H9 (cell line): ENCODE data around the gene GAL3ST1. TPM values are rescaled to one million over a fixed set of nuclear protein-coding genes. Genes with fewer than 3 reads are reported as not detected.

Experiments
- DNase-seq: peaks from one replicate; pipeline ENCODE4 v3.0.0-alpha.2; 2017
- H2AFZ ChIP-seq: one replicate; pipeline ENCODE4 v1.6.1; 2013; ENCODE audit warnings: mild to moderate bottlenecking, low read length, control low read depth, moderate library complexity
- H2AK5ac ChIP-seq: 2 replicates; pipeline ENCODE4 v1.6.1; 2013; ENCODE audit warnings: low read length, control low read depth, mixed read lengths; ENCODE audit not compliant: insufficient read length
- H2BK120ac ChIP-seq: one replicate; pipeline ENCODE4 v1.6.1; 2013; ENCODE audit warnings: low read depth, mild to moderate bottlenecking, low read length, control low read depth, inconsistent platforms; ENCODE audit not compliant: poor library complexity, severe bottlenecking
- H2BK12ac ChIP-seq: 2 replicates; pipeline ENCODE4 v1.6.1; 2013; ENCODE audit warnings: low read length, control low read depth, mixed read lengths, low read depth; ENCODE audit not compliant: insufficient read length
- H2BK15ac ChIP-seq: 2 replicates; pipeline ENCODE4 v1.6.1; 2013; ENCODE audit warnings: low read depth, low read length, control low read depth
- H2BK20ac ChIP-seq: one replicate; pipeline ENCODE4 v1.6.1; 2013; ENCODE audit warnings: low read depth, mild to moderate bottlenecking, low read length, control low read depth, inconsistent platforms; ENCODE audit not compliant: poor library complexity, severe bottlenecking
- H2BK5ac ChIP-seq: 2 replicates; pipeline ENCODE4 v1.6.1; 2013; ENCODE audit warnings: low read length, control low read depth, mixed read lengths; ENCODE audit not compliant: insufficient read length
- H3K14ac ChIP-seq: 2 replicates; pipeline ENCODE4 v1.6.1; 2013; ENCODE audit warnings: low read length, control low read depth; ENCODE audit not compliant: insufficient read depth
- H3K18ac ChIP-seq: 2 replicates; pipeline ENCODE4 v1.6.1; 2013; ENCODE audit warnings: low read depth, mild to moderate bottlenecking, mixed read lengths, low read length, control low read depth; ENCODE audit not compliant: insufficient read length
- H3K23ac ChIP-seq: 2 replicates; pipeline ENCODE4 v1.6.1; 2013; ENCODE audit warnings: low read length, control low read depth, mixed read lengths, low read depth; ENCODE audit not compliant: insufficient read length
- H3K23me2 ChIP-seq: 2 replicates; pipeline ENCODE4 v1.6.1; 2013; ENCODE audit warnings: low read depth, mild to moderate bottlenecking, mixed read lengths, low read length, control low read depth; ENCODE audit not compliant: insufficient read length, poor library complexity, severe bottlenecking
- H3K27ac ChIP-seq: 2 replicates; pipeline ENCODE4 v1.5.1; 2013; ENCODE audit warnings: low read length, control low read depth, mixed read lengths, low read depth; ENCODE audit not compliant: insufficient read length
- H3K27me3 ChIP-seq: 2 replicates; pipeline ENCODE4 v1.6.1; 2013; ENCODE audit warnings: low read length, control low read depth, inconsistent platforms; ENCODE audit not compliant: insufficient read depth
- H3K4ac ChIP-seq: 2 replicates; pipeline ENCODE4 v1.6.1; 2013; ENCODE audit warnings: low read depth, mild to moderate bottlenecking, control low read depth, inconsistent platforms, low read length, moderate library complexity
- H3K4me1 ChIP-seq: 2 replicates; pipeline ENCODE4 v1.6.1; 2013; ENCODE audit warnings: low read length, control low read depth, inconsistent platforms; ENCODE audit not compliant: insufficient read depth
- H3K4me2 ChIP-seq: 2 replicates; pipeline ENCODE4 v1.6.1; 2013; ENCODE audit warnings: low read length, control low read depth, mixed read lengths; ENCODE audit not compliant: insufficient read length, insufficient read depth
- H3K56ac ChIP-seq: 2 replicates; pipeline ENCODE4 v1.6.1; 2013; ENCODE audit warnings: low read depth, mild to moderate bottlenecking, mixed read lengths, low read length, control low read depth; ENCODE audit not compliant: insufficient read length
- H3K79me1 ChIP-seq: 2 replicates; pipeline ENCODE4 v1.6.1; 2013; ENCODE audit warnings: low read depth, mild to moderate bottlenecking, moderate library complexity, low read length, control low read depth, inconsistent platforms; ENCODE audit not compliant: insufficient read depth, poor library complexity, severe bottlenecking
- H3K79me2 ChIP-seq: 2 replicates; pipeline ENCODE4 v1.6.1; 2013; ENCODE audit warnings: low read length, control low read depth, inconsistent platforms; ENCODE audit not compliant: insufficient read depth
- H3K9ac ChIP-seq: 2 replicates; pipeline ENCODE4 v1.6.1; 2013; ENCODE audit warnings: low read length, control low read depth, mixed read lengths; ENCODE audit not compliant: insufficient read length; ENCODE audit errors: extremely low read depth
- H3K9me3 ChIP-seq: one replicate; pipeline ENCODE4 v1.6.1; 2013; ENCODE audit warnings: low read depth, low read length, inconsistent platforms; ENCODE audit not compliant: control insufficient read depth
- H3T11ph ChIP-seq: one replicate; pipeline ENCODE4 v1.6.1; 2013; ENCODE audit warnings: mild to moderate bottlenecking, low read length, control low read depth, inconsistent platforms
- H4K20me1 ChIP-seq: one replicate; pipeline ENCODE4 v1.6.1; 2013; ENCODE audit not compliant: control insufficient read depth, insufficient read length, insufficient read depth
- H4K5ac ChIP-seq: 2 replicates; pipeline ENCODE4 v1.6.1; 2013; ENCODE audit warnings: low read depth, mild to moderate bottlenecking, mixed read lengths, low read length, control low read depth; ENCODE audit not compliant: insufficient read length
- H4K8ac ChIP-seq: replicated peaks from 2 replicates; pipeline ENCODE4 v1.6.1; 2013; ENCODE audit warnings: low read length, control low read depth, mixed read lengths, low read depth; ENCODE audit not compliant: insufficient read length
- H4K91ac ChIP-seq: 2 replicates; pipeline ENCODE4 v1.6.1; 2013; ENCODE audit warnings: low read depth, mild to moderate bottlenecking, moderate library complexity, mixed read lengths, low read length, control low read depth; ENCODE audit not compliant: insufficient read length
- H3K27ac Mint-ChIP-seq, 3 experiments: 2 replicates in 2 of 3; 3 replicates in 1 of 3; pipeline ENCODE4 v1.8.0; 2020 to 2021; ENCODE audit warnings: mixed read lengths in 3 of 3, mild to moderate bottlenecking in 1 of 3, moderate library complexity in 1 of 3
- H3K27me3 Mint-ChIP-seq: 2 replicates; pipeline ENCODE4 v1.8.0; 2021; ENCODE audit warnings: low read depth, mild to moderate bottlenecking, moderate library complexity, mixed read lengths
- H3K36me3 Mint-ChIP-seq, 3 experiments: 2 replicates in 2 of 3; 3 replicates in 1 of 3; pipeline ENCODE4 v1.8.0; 2020 to 2021; ENCODE audit warnings: low read depth in 3 of 3, mixed read lengths in 3 of 3; ENCODE audit not compliant: insufficient read depth in 1 of 3
- H3K4me1 Mint-ChIP-seq, 2 experiments: 2 replicates each; pipeline ENCODE4 v1.8.0; 2020; ENCODE audit warnings: mixed read lengths in 2 of 2
- H3K4me3 Mint-ChIP-seq, 2 experiments: 2 replicates in 1 of 2; 3 replicates in 1 of 2; pipeline ENCODE4 v1.8.0; 2020 to 2021; ENCODE audit warnings: mild to moderate bottlenecking in 2 of 2, mixed read lengths in 2 of 2, moderate library complexity in 1 of 2
- H3K9me3 Mint-ChIP-seq, 2 experiments: 2 replicates in 1 of 2; 3 replicates in 1 of 2; pipeline ENCODE4 v1.8.0; 2020; ENCODE audit warnings: mild to moderate bottlenecking in 2 of 2, mixed read lengths in 2 of 2, moderate library complexity in 1 of 2
- CTCF ChIP-seq: fragments of 200-600 bp; sonication (generic); conservative IDR thresholded peaks from 3 replicates; pipeline ENCODE4 v1.8.0; 2021; ENCODE audit warnings: antibody characterized with exemption, mild to moderate bottlenecking
- WGBS: extraction: QIAGEN DNeasy Blood & Tissue Kit; methylation state at CpG from one replicate; pipeline ENCODE4 v1.1.7; 2013; ENCODE audit warnings: missing lambda C conversion rate, low lambda C conversion rate, mixed read lengths; ENCODE audit not compliant: insufficient read length; ENCODE audit errors: extremely low coverage; 5-methylcytosine and 5-hydroxymethylcytosine counted together
- total RNA-seq: library from RNA; stranded (reverse); gene quantifications from 2 replicates; pipeline ENCODE4 v1.2.1, GENCODE V29; 2021

The GAL3ST1 gene
- total RNA-seq, 1 experiment from 2014 or later: 5.1 TPM

- peaks cover 3% of the 10 kb centered on the region for H3K79me1 ChIP-seq
- H4K5ac ChIP-seq: no peak overlapping the region
- H3K27ac Mint-ChIP-seq: no peak overlapping the region
- no peak overlapping the region for H2BK15ac ChIP-seq
- no peak overlapping the region for H2BK120ac ChIP-seq
- H3K27ac ChIP-seq: no peak overlapping the region
- no peak overlapping the region for H4K8ac ChIP-seq
- no peaks in the 10 kb centered on the region for H3K9me3 Mint-ChIP-seq
- no peaks in the 10 kb centered on the region for H4K20me1 ChIP-seq
- H3K56ac ChIP-seq: no peak overlapping the region
- H3K4me2 ChIP-seq: no peak overlapping the region
- peaks cover 5% of the 10 kb centered on the region for H3K23me2 ChIP-seq
- H3T11ph ChIP-seq: no peak overlapping the region
- H3K9me3 ChIP-seq: no peaks in the 10 kb centered on the region
- no peaks in the 10 kb centered on the region for H3K4me1 ChIP-seq
- H3K4ac ChIP-seq: no peak overlapping the region
- H3K79me2 ChIP-seq: peaks cover 16% of the 10 kb centered on the region
- WGBS: no CpG with 5 or more reads among the region's 8 CpGs
- no peak overlapping the region for H2BK12ac ChIP-seq
- no peak for TF ChIP-seq CTCF
- no peaks in the 10 kb centered on the region for H3K27me3 ChIP-seq
- H2BK20ac ChIP-seq: no peak overlapping the region
- peaks cover 52 to 80% (median 67%) of the 10 kb centered on the region in 3 experiments for H3K36me3 Mint-ChIP-seq
- no peak overlapping the region for H3K23ac ChIP-seq
- H3K14ac ChIP-seq: no peak overlapping the region
- H2BK5ac ChIP-seq: no peak overlapping the region
- no peak overlapping the region for H3K9ac ChIP-seq
- no peaks in the 10 kb centered on the region for H3K27me3 Mint-ChIP-seq
- H4K91ac ChIP-seq: no peak overlapping the region
- DNase-seq: no peak
- no peak overlapping the region for H2AFZ ChIP-seq
- 0 out of 4 replicates have a peak, but pooled peaks cover 0 to 2% of the 10 kb centered on the region in 2 experiments for H3K4me1 Mint-ChIP-seq
- H2AK5ac ChIP-seq: no peak overlapping the region
- H3K4me3 Mint-ChIP-seq: no peak overlapping the region
- no peak overlapping the region for H3K18ac ChIP-seq
Observed at GRCh38 chr22:30586414-30586813, 11.9 kb upstream of the GAL3ST1 start.
